Stimulated activated naive CD4-positive, alpha-beta T cell treated with Interleukin-2 at 50 U/mL for 16 hours (primary cell): ENCODE data around the gene MTIF3.
"Not testable (repeated sequence)": the region's sequence is repeated elsewhere in the genome, so short reads cannot be mapped to it uniquely, and the experiment has no call there.

Experiments used
- DNase-seq: peaks from one replicate; lab custom pipeline; 2025; lab: John Stamatoyannopoulos, UW

MTIF3 gene

GRCh38 chr13:27411341-27411740 lies 39.0 kb downstream of the MTIF3 start:
- no peak for DNase-seq

- DNase-seq: no peak
Observed at GRCh38 chr13:27409013-27409412, 41.4 kb downstream of the MTIF3 start.

GRCh38 chr13:27408074-27408473 lies 42.3 kb downstream of the MTIF3 start:
- DNase-seq: no peak

- no peak for DNase-seq
Observed at GRCh38 chr13:27406178-27406939, 44.0 kb downstream of the MTIF3 start.

- no peak for DNase-seq
Observed at GRCh38 chr13:27405546-27406134, 44.7 kb downstream of the MTIF3 start.

- no peak for DNase-seq
Observed at GRCh38 chr13:27404680-27405079, 45.7 kb downstream of the MTIF3 start.

- no peak for DNase-seq
Observed at GRCh38 chr13:27403727-27404385, 46.5 kb downstream of the MTIF3 start.

GRCh38 chr13:27403203-27403678 lies 47.1 kb downstream of the MTIF3 start:
- no peak for DNase-seq

GRCh38 chr13:27401210-27401609 lies 49.2 kb downstream of the MTIF3 start:
- no peak for DNase-seq

- not testable (repeated sequence) for DNase-seq
Observed at GRCh38 chr13:27400405-27400804, 50.0 kb downstream of the MTIF3 start.

- no peak for DNase-seq
Observed at GRCh38 chr13:27398360-27398759, 52.0 kb downstream of the MTIF3 start.

GRCh38 chr13:27396252-27396846 lies 54.0 kb downstream of the MTIF3 start:
- DNase-seq: no peak

- DNase-seq: no peak
Observed at GRCh38 chr13:27395007-27395510, 55.3 kb downstream of the MTIF3 start.

- DNase-seq: no peak
Observed at GRCh38 chr13:27393101-27393500, 57.3 kb downstream of the MTIF3 start.

- no peak for DNase-seq
Observed at GRCh38 chr13:27391471-27391870, 58.9 kb downstream of the MTIF3 start.

- no peak for DNase-seq
Observed at GRCh38 chr13:27389891-27390290, 60.5 kb downstream of the MTIF3 start.

- no peak for DNase-seq
Observed at GRCh38 chr13:27388241-27388640, 62.1 kb downstream of the MTIF3 start.
